ENCODE data around the gene EID3.

GRCh38 chr12:104282109-104282508 lies 21.4 kb upstream of the EID3 start:
- no peak for TF ChIP-seq CTCF (IDR thresholded peaks at IDR 0.05; ENCODE audit: insufficient read depth, low read length, poor library complexity, severe bottlenecking)
- TF ChIP-seq EZH2phosphoT487 (conservative IDR thresholded peaks at IDR 0.05; ENCODE audit: low read length), result no peak
